K562 (cell line): ENCODE results near the gene CCDC136. TPM values are rescaled to one million over a fixed set of nuclear protein-coding genes. Genes with fewer than 3 reads are reported as not detected.

Experiments
- BCOR ChIP-seq: fragments of 450-650 bp; IDR thresholded peaks from 2 replicates; pipeline ENCODE4 v1.6.1; 2016
- EP400 ChIP-seq: fragments of 450-650 bp; IDR thresholded peaks from 2 replicates; pipeline ENCODE4 v1.6.1; 2017; ENCODE audit warnings: antibody characterized with exemption, mild to moderate bottlenecking, moderate library complexity
- KDM2B ChIP-seq: fragments of 250-450 bp; sonication (Bioruptor Pico); IDR thresholded peaks from 2 replicates; pipeline ENCODE4 v1.8.0; 2021; ENCODE audit warnings: mild to moderate bottlenecking, moderate library complexity
- RBM15 ChIP-seq: fragments of 200-400 bp; formaldehyde crosslinking; IDR thresholded peaks from 2 replicates; pipeline ENCODE4 v1.6.1; 2018; ENCODE audit warnings: mild to moderate bottlenecking, low read length, moderate library complexity; ENCODE audit not compliant: insufficient read depth
- REST ChIP-seq, 2 experiments: fragments of 450-650 bp; formaldehyde crosslinking in 1 of 2; IDR thresholded peaks; 2 replicates each; pipeline versions ENCODE4 v1.4.0 to v1.6.1; 2014 to 2020; ENCODE audit warnings: mild to moderate bottlenecking in 2 of 2, borderline replicate concordance in 1 of 2, low read depth in 1 of 2
- TAF7 ChIP-seq: fragments of 450-650 bp; IDR thresholded peaks from 2 replicates; pipeline ENCODE4 v1.6.1; 2016; ENCODE audit warnings: missing genetic modification characterization, missing compliant biosample characterization
- USF1 ChIP-seq: sonication (generic); formaldehyde crosslinking; IDR thresholded peaks from 2 replicates; pipeline ENCODE4 v1.9.0; 2022; ENCODE audit warnings: mild to moderate bottlenecking, missing genetic modification reagents
- XRCC3 ChIP-seq: fragments of 450-650 bp; IDR thresholded peaks from 2 replicates; pipeline ENCODE4 v1.6.1; 2017; ENCODE audit warnings: mild to moderate bottlenecking, moderate library complexity
- ZNF354B ChIP-seq: fragments of 250-450 bp; sonication (Bioruptor Pico); IDR thresholded peaks from 2 replicates; pipeline ENCODE4 v1.4.0; 2020
- ZNF395 ChIP-seq: fragments of 200-800 bp; sonication (Bioruptor generic); IDR thresholded peaks from 2 replicates; pipeline ENCODE4 v1.6.1; 2017; ENCODE audit warnings: missing genetic modification characterization, missing compliant biosample characterization
- ZNF609 ChIP-seq: sonication (generic); formaldehyde crosslinking; IDR thresholded peaks from 2 replicates; pipeline ENCODE4 v1.8.1; 2023; ENCODE audit warnings: missing genetic modification reagents, mild to moderate bottlenecking, borderline replicate concordance
- polyA plus RNA-seq, 8 experiments: library from polyadenylated mRNA; depleted of rRNA in 4 of 8; stranded (reverse) in 5 of 8; unstranded in 3 of 8; fragments of >200 nt; fragmentation: Nextera tagmentation in 2 of 8; fragmentation: Illumina TruSeq in 1 of 8; extraction: Ambion mirVana in 2 of 8; extraction: Trizol in 1 of 8; gene quantifications; 2 replicates each; pipeline versions ENCODE4 v1.2.1 to v1.2.3, GENCODE V29; 2011 to 2014; ENCODE audit warnings: inconsistent platforms in 1 of 8, missing spikeins in 1 of 8
- total RNA-seq, 7 experiments: library from RNA; depleted of rRNA in 6 of 7; stranded (reverse); fragments of >200 nt in 6 of 7; fragmentation: Illumina TruSeq in 2 of 7; extraction: Trizol in 2 of 7; gene quantifications; 2 replicates each; pipeline versions ENCODE4 v1.2.1 to v1.2.3, GENCODE V29; 2011 to 2021; ENCODE audit warnings: low replicate concordance in 1 of 7

The CCDC136 gene
- total and polyA plus RNA-seq, 9 of the 15 experiments (the other 6 are each of a cell fraction or from before 2014, with no cell fraction given): 2.4 to 40.8 (median 26.5) TPM

- no peak for TF ChIP-seq ZNF395
- no peak for TF ChIP-seq ZNF354B (CRISPR knock-in tag)
- TF ChIP-seq XRCC3: no peak
- no peak for TF ChIP-seq RBM15
- peak; percentile 23; the same call in 1 of the 2 replicates for TF ChIP-seq ZNF609 (CRISPR knock-in tag)
- TF ChIP-seq REST (IDR thresholded peaks at IDR 0.05; ENCODE audit: borderline replicate concordance): no peak; the same call in none of the 2 replicates
- peak; percentile 26; the same call in 1 of the 2 replicates for TF ChIP-seq REST (CRISPR knock-in tag; IDR thresholded peaks at IDR 0.05; ENCODE audit: low read depth)
- TF ChIP-seq KDM2B: no peak
- no peak; the same call in none of the 2 replicates for TF ChIP-seq USF1 (CRISPR knock-in tag)
- TF ChIP-seq BCOR: peak; percentile 84
- peak; percentile 67 for TF ChIP-seq EP400
- TF ChIP-seq TAF7 (tag): no peak
Observed at GRCh38 chr7:128860158-128861073, 68.6 kb downstream of the CCDC136 start (continued).
